CD4-positive, alpha-beta T cell treated with Interleukin-17A for 4 hours (primary cell): Measurements from ENCODE around the gene GFRAL.

Source experiments
- DNase-seq: peaks from one replicate; pipeline ENCODE4 v3.0.0-alpha.2; 2020; ENCODE audit warnings: mixed read lengths

Gene GFRAL

DNA sequence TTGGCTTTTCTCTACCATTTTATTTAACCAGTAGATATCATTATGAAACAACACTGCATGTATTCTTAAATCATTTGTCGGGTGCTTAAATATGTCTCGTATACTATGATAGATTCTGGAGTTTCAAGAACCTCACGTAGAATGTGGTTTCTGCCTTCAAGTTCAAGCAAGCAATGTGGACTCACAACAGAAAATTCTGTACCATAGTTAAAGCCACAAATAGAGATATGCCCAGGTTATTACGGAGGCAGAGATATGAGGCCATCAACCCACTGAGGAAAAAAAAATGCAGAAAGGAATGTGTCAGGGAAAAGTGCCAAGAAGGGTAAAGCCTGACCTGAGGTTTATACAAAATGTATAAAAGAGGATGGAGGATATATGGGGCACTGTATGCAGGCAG lies 109.9 kb downstream of the GFRAL start:
- DNase-seq, result no peak

DNA sequence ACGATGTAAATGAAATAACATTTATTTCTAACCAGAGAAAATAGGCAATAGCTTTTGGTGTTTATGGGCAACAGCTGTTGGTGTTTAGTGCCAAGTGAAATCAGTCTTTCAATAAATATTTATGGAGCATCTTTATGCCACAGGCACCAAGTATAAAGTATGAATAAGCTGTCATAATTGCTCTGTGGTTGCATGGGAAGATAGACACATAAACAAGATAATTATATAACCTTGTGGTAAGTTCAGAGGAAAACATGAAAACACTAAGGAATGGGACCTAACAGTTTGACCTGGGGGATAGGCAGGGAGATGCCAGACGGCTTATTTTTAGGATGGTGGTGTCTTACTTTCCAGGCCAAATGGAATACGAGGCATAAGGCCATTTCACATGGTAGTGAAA lies 110.9 kb downstream of the GFRAL start:
- no peak for DNase-seq

DNA sequence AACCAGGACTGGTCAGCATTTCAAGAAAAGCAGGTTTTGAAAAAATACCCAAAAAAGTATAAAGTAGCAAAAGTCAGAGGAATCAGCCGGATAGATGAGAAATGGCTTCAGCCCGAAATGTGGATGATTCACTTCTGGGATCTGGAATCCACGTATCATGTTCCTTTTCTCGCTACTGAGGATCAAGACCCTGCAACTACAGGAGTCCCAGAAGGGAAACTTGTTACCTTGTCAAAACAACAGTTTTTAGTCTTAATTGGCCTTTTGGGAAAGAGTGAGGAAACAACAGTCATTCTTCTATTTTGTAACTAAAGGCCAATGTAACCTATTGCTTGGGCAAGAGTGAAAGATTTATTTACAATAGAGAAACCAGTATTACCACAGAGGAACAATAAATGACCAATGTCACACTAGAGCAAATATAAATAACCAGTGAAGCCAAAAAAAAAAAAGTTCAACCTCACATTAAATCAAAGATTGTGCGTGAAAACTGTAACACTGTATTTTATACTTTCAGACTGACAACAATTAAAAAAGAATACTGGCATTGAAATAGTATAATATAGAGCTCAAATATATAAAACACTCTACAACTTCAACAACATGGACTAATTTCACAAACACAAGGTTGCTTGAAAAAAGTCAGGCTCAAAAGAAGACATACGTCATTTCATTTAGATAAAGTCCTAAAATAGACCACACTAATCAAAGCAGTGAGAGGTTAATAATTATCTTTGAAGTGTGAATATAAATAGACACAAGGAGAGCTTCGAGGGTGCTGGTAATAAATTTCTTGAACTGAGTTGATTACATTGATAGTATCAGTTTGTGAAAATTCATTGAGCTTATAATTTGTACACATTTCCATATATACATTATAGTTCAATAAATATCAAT lies 116.2 kb downstream of the GFRAL start:
- DNase-seq, result no peak

DNA sequence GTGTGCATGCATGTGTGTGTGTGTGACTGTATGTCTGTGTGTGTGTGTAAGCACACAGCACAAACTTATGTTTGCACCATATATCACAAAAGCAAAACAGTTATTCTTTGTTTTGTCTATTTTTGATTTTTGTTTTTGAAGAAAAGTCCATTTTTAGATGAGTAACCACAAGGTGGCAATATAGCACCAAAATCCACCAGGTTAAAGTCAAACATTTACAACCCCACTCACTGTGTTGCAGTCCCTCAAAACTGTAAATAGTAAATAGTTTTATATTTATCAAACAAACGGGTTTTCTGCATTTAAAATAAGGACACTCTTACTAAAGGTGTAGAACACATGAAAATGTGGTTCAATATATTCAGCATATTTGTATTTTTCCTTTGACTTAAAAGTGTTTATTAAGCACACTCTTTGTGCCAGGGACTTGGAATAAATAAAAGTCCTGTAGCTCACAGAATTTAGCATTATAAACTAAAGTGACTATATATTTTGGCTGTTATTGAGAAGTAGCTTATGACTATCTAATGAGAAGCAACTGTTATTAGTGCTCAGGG lies 118.5 kb downstream of the GFRAL start:
- DNase-seq, result no peak

DNA sequence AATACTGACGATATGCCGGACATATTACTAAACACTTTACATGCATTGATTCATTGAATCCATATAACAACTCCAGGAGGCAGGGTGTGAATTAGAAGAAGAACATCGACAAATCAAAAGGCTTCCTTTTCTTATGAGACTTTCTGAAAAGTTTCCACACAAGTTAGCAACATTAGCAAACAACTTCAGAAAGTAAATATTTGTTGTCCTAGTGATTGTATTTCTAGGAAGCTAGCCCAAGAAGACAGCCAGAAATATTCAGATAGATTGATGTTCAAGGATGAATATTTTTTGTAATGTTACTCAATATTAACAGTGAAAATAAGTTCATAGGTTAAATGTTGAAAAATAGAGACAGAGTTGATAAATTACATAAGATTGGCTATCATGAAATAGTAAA lies 120.6 kb downstream of the GFRAL start:
- DNase-seq, result no peak

DNA sequence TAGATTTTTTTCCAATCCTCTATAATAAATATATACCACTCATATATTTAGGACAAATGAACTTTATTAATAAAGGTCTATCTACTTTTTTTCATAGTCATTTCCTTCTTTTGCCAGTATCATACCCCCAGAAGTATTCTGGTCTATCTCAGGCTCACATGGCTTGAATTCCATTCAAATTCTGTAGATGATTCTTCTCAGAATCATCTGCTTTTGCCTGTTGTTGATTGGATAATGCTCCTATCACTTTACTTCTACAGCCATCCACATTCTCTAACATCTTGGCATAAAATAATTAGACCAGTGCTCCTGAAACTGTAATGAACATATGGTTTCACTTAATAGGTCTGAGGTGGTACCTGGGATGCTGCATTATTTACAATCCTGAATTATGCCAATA lies 121.2 kb downstream of the GFRAL start:
- DNase-seq, result no peak

DNA sequence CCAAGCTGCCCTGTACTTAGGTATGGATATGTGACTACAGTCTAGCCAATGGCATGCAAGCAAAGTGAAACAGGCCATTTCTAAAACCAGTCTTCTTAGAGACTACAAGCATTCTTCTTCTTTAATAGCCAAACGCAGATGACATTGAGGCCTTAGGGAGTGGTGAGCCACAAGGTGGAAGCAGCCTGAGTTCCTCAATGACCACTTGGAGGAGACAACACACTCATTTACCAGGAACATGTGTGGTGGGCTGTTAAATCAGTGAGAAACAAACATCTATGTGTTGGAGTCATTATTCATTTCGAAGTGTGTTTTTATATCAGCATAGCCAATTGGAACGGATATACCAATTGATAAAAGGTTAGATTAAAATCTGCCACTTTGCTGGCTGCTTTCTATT lies 122.0 kb downstream of the GFRAL start:
- DNase-seq, result no peak

DNA sequence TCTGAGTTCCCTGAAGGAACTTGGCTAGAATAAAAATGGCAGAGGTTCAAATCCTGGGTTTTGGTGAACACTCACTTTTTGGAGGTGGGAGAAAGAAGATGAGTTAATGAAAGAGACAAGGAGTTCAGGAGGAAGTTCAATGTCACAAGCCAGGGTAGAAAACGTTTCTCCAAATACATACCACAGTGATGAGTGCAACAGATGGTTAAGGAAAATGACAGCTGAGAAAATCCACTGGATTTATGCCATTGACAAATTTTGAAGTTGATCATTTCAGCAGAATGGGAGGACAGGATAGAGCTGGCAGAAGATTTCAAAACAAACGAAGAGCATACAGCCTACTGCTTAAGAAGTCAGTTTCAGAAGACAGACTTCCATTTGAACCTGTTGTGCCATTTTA lies 122.7 kb downstream of the GFRAL start:
- DNase-seq, result no peak
